Psoas muscle (tissue), 8 donors: ENCODE measurements around the gene TOP3B. TPM values are rescaled to one million over a fixed set of nuclear protein-coding genes. Genes with fewer than 3 reads are reported as not detected.

ENCODE experiments used
- ATAC-seq, 4 donors: fragments of 200-7000 bp; cut with Tn5 transposase; one replicate each; pipeline ENCODE4 v1.9.1; 2020; ENCODE audit warnings: moderate library complexity in 3 of 4, mild to moderate bottlenecking in 2 of 4
- DNase-seq, 2 donors: peaks; one replicate each; pipeline ENCODE4 v3.0.0-alpha.2; 2020
- H3K27ac ChIP-seq: fragments of 200-600 bp; one replicate; pipeline ENCODE4 v1.8.0; 2022
- H3K27me3 ChIP-seq, 3 donors: fragments of 200-600 bp in 1 of 3; one replicate each; pipeline versions ENCODE4 v1.6.1 to v1.8.0; 2013 to 2022; ENCODE audit warnings: low read length in 2 of 3, mild to moderate bottlenecking in 2 of 3, moderate library complexity in 1 of 3; ENCODE audit not compliant: insufficient read depth in 3 of 3
- H3K36me3 ChIP-seq, 2 donors: fragments of 200-600 bp in 1 of 2; one replicate each; pipeline versions ENCODE4 v1.6.1 to v1.8.0; 2013 to 2022; ENCODE audit warnings: low read depth in 1 of 2, mild to moderate bottlenecking in 1 of 2, moderate library complexity in 1 of 2; ENCODE audit not compliant: insufficient read depth in 1 of 2
- H3K4me1 ChIP-seq: fragments of 200-600 bp; one replicate; pipeline ENCODE4 v1.8.0; 2022
- H3K4me3 ChIP-seq: fragments of 200-600 bp; one replicate; pipeline ENCODE4 v1.8.0; 2022; ENCODE audit warnings: mild to moderate bottlenecking
- H3K9me3 ChIP-seq: fragments of 200-600 bp; one replicate; pipeline ENCODE4 v1.8.0; 2022
- CTCF ChIP-seq: fragments of 200-600 bp; IDR thresholded peaks from one replicate; pipeline ENCODE4 v1.8.0; 2022; ENCODE audit warnings: antibody characterized with exemption
- WGBS, 3 donors: extraction: QIAGEN DNeasy Blood & Tissue Kit; methylation state at CpG; one replicate each; pipeline versions ENCODE4 v1.1.6 to v1.1.7; 2013; 5-methylcytosine and 5-hydroxymethylcytosine counted together
- intact Hi-C, 2 donors: fragments of 100-400 bp; cut with DNase I; formaldehyde crosslinking; loops; one replicate each; pipeline versions ENCODE4 v1.11.0 to v1.14.2; 2022
- polyA plus RNA-seq, 3 donors: library from polyadenylated mRNA; stranded (reverse); fragments of 200-250 nt; gene quantifications; one replicate each; pipeline ENCODE4 v1.2.3, GENCODE V29; 2013
- total RNA-seq, 4 donors: library from RNA; stranded (reverse); fragmentation: NEBNext Ultra II Directional in 2 of 4; extraction: Animal tissue kit (Norgen Biotek cat#: 25700) in 2 of 4; gene quantifications; one replicate each; pipeline versions ENCODE4 v1.2.1 to v1.2.4, GENCODE V29; 2021 to 2023
- donor health status: healthy with polysubstance abuse.
- donor health status: DM: no; HTN: no; CAD: no; lungs with moderate emphysema.
- donor health status: Bipolar disorder and iron deficiency.
- donor health status: healthy.
- donor health status: DM: yes; HTN: yes; CAD: no.
- donor health status: DM: no; HTN: no; CAD: no.
- donor health status: DM: no; HTN: no; CAD: no.
- donor health status: DM: yes; HTN: yes; CAD: no.

The TOP3B gene
- total and polyA plus RNA-seq, 7 donors, result 5.4 to 13.5 (median 8.1) TPM

GRCh38 chr22:21994881-21995444 is 12.4 kb upstream of the TOP3B start:
- ATAC-seq (no peak), DNase-seq (no peak)
- no peaks in the 10 kb centered on the region for H3K4me1 ChIP-seq
- H3K4me3 ChIP-seq, result no peak overlapping the region
- H3K27me3 ChIP-seq, result peaks cover 0 to 3% (median 0%) of the 10 kb centered on the region in 3 donors
- intact Hi-C loops, result no loop called here
- H3K9me3 ChIP-seq, result no peaks in the 10 kb centered on the region
- H3K27ac ChIP-seq, result no peak overlapping the region
- 91 to 99% (median 97%) methylated on average over 3 of the region's 3 CpGs for WGBS, 3 donors
- TF ChIP-seq CTCF, result no peak
- H3K36me3 ChIP-seq, result no peaks in the 10 kb centered on the region

DNA sequence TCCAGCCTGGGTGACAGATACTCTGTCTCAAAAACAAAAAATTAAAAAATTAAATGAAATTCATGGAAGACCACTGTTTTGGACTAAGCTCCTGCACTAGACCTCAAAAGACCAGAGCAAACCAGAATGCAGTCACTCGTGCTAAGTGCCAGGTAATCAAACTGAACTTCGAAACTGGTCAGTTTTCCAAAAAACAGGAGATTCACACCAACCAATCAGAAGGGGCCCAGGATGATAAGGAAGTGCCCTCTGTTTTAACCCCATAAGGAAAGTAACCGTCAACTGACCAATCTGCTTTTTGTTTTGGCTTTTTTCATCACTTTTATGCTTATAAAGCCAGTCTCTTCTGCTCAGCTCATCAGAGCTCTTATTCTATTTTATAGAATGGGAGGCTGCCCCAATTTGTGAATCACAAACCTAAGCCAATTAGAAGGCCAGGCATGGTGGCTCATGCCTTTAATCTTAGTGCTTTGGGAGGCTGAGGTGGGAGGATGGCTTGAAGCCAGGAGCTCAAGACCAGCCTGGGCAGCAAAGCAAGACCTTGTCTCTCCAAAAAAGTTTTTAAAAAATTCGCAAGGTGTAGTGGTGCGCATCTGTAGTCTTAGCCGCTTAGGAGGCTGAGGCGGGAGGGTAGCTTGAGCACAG is 10.1 kb upstream of the TOP3B start:
- intact Hi-C loops, result no loop called here
- Histone ChIP-seq H3K27ac (no peak overlapping the region), H3K4me3 (no peak overlapping the region), H3K27me3 (peaks cover 0 to 3% (median 0%) of the 10 kb centered on the region in 3 donors), H3K9me3 (no peaks in the 10 kb centered on the region), H3K4me1 (no peaks in the 10 kb centered on the region), H3K36me3 (no peaks in the 10 kb centered on the region)
- ATAC-seq, result no peak
- 84 to 85% (median 85%) methylated on average over 7 of the region's 7 CpGs for WGBS, 3 donors
- DNase-seq, result no peak
- TF ChIP-seq CTCF, result no peak

DNA sequence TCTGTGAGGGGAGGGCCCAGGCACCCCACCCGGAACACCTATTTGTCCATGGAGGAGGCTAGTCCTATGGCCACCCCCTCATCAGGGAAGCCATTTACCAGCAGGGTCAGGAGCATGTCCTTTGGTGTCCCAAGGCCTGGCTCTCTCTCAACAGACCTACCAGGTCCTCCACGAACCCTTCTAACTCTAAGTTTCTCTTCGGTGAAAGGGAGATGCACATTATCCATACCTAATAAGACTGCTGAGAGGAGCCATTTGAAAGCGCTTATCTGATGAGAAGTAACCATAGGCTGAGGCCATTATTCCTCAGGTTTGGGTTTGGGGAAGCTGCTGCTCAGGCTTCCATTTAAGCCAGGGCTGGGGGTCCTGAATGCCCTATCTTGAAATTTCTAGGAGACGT is 9.2 kb upstream of the TOP3B start:
- Histone ChIP-seq H3K27me3 (peaks cover 0 to 3% (median 0%) of the 10 kb centered on the region in 3 donors), H3K4me1 (no peaks in the 10 kb centered on the region), H3K9me3 (no peaks in the 10 kb centered on the region), H3K27ac (no peak overlapping the region), H3K4me3 (no peak overlapping the region), H3K36me3 (no peaks in the 10 kb centered on the region)
- intact Hi-C loops, result no loop called here
- DNase-seq (no peak), ATAC-seq (no peak)
- WGBS, 3 donors, result 85 to 92% (median 90%) methylated on average over 5 of the region's 5 CpGs
- TF ChIP-seq CTCF, result no peak

DNA sequence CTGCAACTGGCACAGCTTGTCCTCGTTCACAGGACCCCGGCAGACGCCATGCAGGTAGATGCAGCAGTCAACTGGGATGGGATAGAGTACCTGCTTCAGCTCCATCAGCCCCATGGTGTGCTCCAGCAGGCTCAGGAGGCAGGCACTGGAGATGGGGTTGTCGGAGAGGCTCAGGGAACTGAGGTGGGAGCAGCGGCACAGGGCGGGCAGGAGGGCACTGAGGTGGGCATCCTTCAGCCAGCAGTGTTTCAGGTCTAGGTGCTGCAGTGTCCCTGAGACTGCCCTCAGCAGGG is 8.7 kb upstream of the TOP3B start:
- DNase-seq, result no peak
- Histone ChIP-seq H3K27ac (no peak overlapping the region), H3K36me3 (no peaks in the 10 kb centered on the region), H3K27me3 (peaks cover 0 to 3% (median 0%) of the 10 kb centered on the region in 3 donors), H3K9me3 (no peaks in the 10 kb centered on the region), H3K4me1 (no peaks in the 10 kb centered on the region), H3K4me3 (no peak overlapping the region)
- ATAC-seq, result no peak
- intact Hi-C loops, result no loop called here
- no peak for TF ChIP-seq CTCF
- WGBS, 3 donors, result 54 to 71% (median 57%) methylated on average over 6 of the region's 6 CpGs
